HepG2 (cell line): ENCODE data around the gene JAM2. TPM values are rescaled to one million over a fixed set of nuclear protein-coding genes. Genes with fewer than 3 reads are reported as not detected.

Source experiments
- ELF3 ChIP-seq: IDR thresholded peaks from 2 replicates; pipeline ENCODE4 v1.6.1; 2016; ENCODE audit warnings: missing genetic modification reagents, missing compliant biosample characterization
- ETV5 ChIP-seq: IDR thresholded peaks from 2 replicates; pipeline ENCODE4 v1.6.1; 2018; ENCODE audit warnings: missing biosample characterization, missing genetic modification reagents, inconsistent platforms, borderline replicate concordance
- HHEX ChIP-seq: IDR thresholded peaks from 2 replicates; pipeline ENCODE4 v1.6.1; 2016; ENCODE audit warnings: control low read depth
- HMGA1 ChIP-seq: sonication (generic); formaldehyde crosslinking; conservative IDR thresholded peaks from 2 replicates; pipeline ENCODE4 v1.4.0; 2020; ENCODE audit warnings: missing genetic modification reagents
- HNRNPLL ChIP-seq: fragments of 200-400 bp; formaldehyde crosslinking; IDR thresholded peaks from 2 replicates; pipeline ENCODE4 v1.6.1; 2017; ENCODE audit warnings: mild to moderate bottlenecking, low read depth, low read length; ENCODE audit not compliant: poor library complexity, severe bottlenecking
- IKZF4 ChIP-seq: sonication (generic); formaldehyde crosslinking; IDR thresholded peaks from 2 replicates; pipeline ENCODE4 v1.5.1; 2020; ENCODE audit warnings: borderline replicate concordance, mild to moderate bottlenecking, low read depth, missing genetic modification reagents; ENCODE audit errors: not compliant biosample characterization
- MAFG ChIP-seq: sonication (generic); formaldehyde crosslinking; IDR thresholded peaks from 2 replicates; pipeline ENCODE4 v1.5.1; 2020; ENCODE audit warnings: mild to moderate bottlenecking, missing genetic modification reagents
- PCBP2 ChIP-seq: fragments of 200-400 bp; formaldehyde crosslinking; optimal IDR thresholded peaks from 2 replicates; pipeline ENCODE3; 2018; ENCODE audit warnings: low read length, low read depth; ENCODE audit not compliant: poor library complexity, severe bottlenecking
- SNRNP70 ChIP-seq: fragments of 200-400 bp; formaldehyde crosslinking; IDR thresholded peaks from 2 replicates; pipeline ENCODE4 v1.6.1; 2017; ENCODE audit warnings: mild to moderate bottlenecking, low read depth, low read length, moderate library complexity
- polyA plus RNA-seq, 8 experiments: library from polyadenylated mRNA; depleted of rRNA in 3 of 8; stranded (reverse) in 7 of 8; unstranded in 1 of 8; fragments of >200 nt; fragmentation: Illumina TruSeq in 4 of 8; extraction: Trizol in 4 of 8; gene quantifications; 2 replicates each; pipeline versions ENCODE4 v1.2.1 to v1.2.3, GENCODE V29; 2011 to 2016; ENCODE audit warnings: low read depth in 4 of 8, missing spikeins in 1 of 8, mixed read lengths in 1 of 8; ENCODE audit not compliant: insufficient read depth in 1 of 8
- total RNA-seq, 5 experiments: library from RNA; depleted of rRNA; stranded (reverse); fragments of >200 nt; fragmentation: Illumina TruSeq; extraction: Trizol; gene quantifications; 2 replicates each; pipeline ENCODE4 v1.2.3, GENCODE V29; 2016; ENCODE audit warnings: low read depth in 1 of 5
- TF ChIP-seq, protein P1 (sequence below), 2 experiments: fragments of 450-650 bp in 1 of 2; sonication (generic) in 1 of 2; formaldehyde crosslinking in 1 of 2; IDR thresholded peaks; 2 replicates each; pipeline versions ENCODE4 v1.6.1 to v1.8.0; 2016 to 2022; ENCODE audit warnings: antibody characterized with exemption in 1 of 2, mild to moderate bottlenecking in 1 of 2, missing genetic modification reagents in 1 of 2
- TF ChIP-seq, protein P2 (sequence below): IDR thresholded peaks from 2 replicates; pipeline ENCODE4 v1.6.1; 2016; ENCODE audit warnings: missing biosample characterization, missing genetic modification reagents, low read depth
- TF ChIP-seq, protein P3 (sequence below): sonication (generic); formaldehyde crosslinking; IDR thresholded peaks from 2 replicates; pipeline ENCODE4 v1.8.1; 2023; ENCODE audit warnings: missing genetic modification reagents, inconsistent platforms, borderline replicate concordance

Gene JAM2
- total and polyA plus RNA-seq, 2 of the 13 experiments (the other 11 are each of a cell fraction or from before 2014, with no cell fraction given): 0.07 TPM; not detected in 1

DNA sequence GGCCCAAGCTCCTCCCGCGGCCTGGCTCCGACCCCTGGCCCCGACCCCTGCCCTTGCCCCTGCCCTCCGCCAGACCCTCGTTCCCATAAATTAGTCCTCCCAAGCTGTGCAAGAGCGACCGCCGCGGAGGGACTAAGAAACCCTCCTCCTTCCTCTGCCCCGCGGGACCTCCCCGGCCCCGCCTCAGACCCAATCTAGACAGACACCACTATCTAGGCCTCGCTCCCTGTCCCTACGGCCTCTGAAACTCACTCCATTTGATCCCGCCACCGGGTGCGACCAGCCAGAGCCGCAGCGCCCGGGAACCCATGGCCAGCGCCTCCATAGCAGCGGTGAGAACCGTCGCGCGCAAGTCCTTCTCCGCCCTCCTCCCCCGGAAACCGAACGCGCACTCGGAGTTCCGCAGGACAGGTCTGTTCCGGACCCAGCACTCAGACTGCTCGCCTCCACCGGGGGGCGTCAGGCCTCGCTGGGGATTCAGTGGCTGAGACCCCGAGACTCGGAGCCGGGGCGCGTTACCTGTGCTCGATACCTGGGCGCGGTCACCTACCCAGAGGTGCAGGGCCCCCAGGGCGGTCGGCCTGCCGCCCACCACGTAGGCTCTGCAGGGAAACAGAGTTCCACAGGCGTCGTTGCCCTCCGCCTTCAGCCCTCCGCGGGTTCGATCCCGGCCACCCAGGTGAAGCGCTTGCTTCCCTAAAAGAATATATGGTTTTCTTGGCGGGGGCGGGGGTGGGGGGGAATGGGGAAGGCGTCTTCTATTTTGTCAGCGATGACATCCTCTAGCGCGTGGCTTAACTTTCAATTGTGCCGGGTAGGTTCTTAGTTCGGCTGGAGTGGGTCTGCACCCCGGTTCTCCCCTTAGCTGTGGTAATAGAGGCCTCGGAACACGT lies 31.7 kb upstream of the JAM2 start, which contains the start of gene MRPL39 (continued):
- TF ChIP-seq, protein P1, sequence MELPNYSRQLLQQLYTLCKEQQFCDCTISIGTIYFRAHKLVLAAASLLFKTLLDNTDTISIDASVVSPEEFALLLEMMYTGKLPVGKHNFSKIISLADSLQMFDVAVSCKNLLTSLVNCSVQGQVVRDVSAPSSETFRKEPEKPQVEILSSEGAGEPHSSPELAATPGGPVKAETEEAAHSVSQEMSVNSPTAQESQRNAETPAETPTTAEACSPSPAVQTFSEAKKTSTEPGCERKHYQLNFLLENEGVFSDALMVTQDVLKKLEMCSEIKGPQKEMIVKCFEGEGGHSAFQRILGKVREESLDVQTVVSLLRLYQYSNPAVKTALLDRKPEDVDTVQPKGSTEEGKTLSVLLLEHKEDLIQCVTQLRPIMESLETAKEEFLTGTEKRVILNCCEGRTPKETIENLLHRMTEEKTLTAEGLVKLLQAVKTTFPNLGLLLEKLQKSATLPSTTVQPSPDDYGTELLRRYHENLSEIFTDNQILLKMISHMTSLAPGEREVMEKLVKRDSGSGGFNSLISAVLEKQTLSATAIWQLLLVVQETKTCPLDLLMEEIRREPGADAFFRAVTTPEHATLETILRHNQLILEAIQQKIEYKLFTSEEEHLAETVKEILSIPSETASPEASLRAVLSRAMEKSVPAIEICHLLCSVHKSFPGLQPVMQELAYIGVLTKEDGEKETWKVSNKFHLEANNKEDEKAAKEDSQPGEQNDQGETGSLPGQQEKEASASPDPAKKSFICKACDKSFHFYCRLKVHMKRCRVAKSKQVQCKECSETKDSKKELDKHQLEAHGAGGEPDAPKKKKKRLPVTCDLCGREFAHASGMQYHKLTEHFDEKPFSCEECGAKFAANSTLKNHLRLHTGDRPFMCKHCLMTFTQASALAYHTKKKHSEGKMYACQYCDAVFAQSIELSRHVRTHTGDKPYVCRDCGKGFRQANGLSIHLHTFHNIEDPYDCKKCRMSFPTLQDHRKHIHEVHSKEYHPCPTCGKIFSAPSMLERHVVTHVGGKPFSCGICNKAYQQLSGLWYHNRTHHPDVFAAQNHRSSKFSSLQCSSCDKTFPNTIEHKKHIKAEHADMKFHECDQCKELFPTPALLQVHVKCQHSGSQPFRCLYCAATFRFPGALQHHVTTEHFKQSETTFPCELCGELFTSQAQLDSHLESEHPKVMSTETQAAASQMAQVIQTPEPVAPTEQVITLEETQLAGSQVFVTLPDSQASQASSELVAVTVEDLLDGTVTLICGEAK (IDR thresholded peaks at IDR 0.05): peak; percentile 47
- TF ChIP-seq, protein P1 (CRISPR knock-in tag; IDR thresholded peaks at IDR 0.05): peak; percentile 90
- TF ChIP-seq HNRNPLL (peak; percentile 82), HMGA1 (CRISPR knock-in tag) (no peak), ELF3 (0 out of 2 replicates have a peak, but pooled peaks have one; percentile 62), IKZF4 (CRISPR knock-in tag) (peak; percentile 84), ETV5 (CRISPR knock-in tag) (peak; percentile 66), PCBP2 (no peak), HHEX (CRISPR knock-in tag) (no peak), MAFG (CRISPR knock-in tag) (no peak), SNRNP70 (no peak)
- TF ChIP-seq, protein P2, sequence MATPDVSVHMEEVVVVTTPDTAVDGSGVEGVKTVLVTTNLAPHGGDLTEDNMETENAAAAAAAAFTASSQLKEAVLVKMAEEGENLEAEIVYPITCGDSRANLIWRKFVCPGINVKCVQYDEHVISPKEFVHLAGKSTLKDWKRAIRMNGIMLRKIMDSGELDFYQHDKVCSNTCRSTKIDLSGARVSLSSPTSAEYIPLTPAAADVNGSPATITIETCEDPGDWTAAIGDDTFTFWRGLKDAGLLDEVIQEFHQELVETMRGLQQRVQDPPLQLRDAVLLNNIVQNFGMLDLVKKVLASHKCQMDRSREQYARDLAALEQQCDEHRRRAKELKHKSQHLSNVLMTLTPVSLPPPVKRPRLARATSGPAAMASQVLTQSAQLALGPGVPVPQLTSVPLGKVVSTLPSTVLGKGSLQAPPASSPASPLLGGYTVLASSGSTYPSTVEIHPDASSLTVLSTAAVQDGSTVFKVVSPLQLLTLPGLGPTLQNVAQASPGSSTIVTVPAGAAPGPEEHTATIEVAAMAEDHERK (CRISPR knock-in tag): peak; percentile 75
- TF ChIP-seq, protein P3, sequence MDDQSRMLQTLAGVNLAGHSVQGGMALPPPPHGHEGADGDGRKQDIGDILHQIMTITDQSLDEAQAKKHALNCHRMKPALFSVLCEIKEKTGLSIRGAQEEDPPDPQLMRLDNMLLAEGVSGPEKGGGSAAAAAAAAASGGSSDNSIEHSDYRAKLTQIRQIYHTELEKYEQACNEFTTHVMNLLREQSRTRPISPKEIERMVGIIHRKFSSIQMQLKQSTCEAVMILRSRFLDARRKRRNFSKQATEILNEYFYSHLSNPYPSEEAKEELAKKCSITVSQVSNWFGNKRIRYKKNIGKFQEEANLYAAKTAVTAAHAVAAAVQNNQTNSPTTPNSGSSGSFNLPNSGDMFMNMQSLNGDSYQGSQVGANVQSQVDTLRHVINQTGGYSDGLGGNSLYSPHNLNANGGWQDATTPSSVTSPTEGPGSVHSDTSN (CRISPR knock-in tag): no peak
